COLO668 (cell line): ENCODE measurements around the gene TLCD1.
"Not testable (repeated sequence)": the region's sequence is repeated elsewhere in the genome, so short reads cannot be mapped to it uniquely, and the experiment has no call there.

Experiments used
- DNase-seq: peaks from one replicate; lab custom pipeline; 2025; ENCODE audit not compliant: unreplicated experiment; lab: John Stamatoyannopoulos, UW

The TLCD1 gene

DNA sequence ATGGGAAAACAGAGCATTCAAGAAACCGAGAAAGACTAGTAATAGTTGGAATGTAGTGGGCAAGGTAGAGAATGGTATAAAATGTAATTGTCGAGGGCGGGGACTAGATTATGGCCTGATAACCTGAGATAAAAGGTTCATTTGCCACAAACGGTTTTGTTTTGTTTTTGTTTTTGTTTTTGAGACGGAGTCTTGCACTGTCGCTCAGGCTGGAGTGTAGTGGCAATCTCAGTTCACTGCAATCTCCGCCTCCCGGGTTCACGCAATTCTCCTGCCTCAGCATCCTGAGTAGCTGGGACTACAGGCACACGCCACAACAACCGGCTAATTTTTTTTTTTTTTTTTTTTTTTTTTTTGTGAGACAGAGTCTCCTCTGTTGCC, 3.9 kb upstream of the TLCD1 start:
- DNase-seq = no peak

DNA sequence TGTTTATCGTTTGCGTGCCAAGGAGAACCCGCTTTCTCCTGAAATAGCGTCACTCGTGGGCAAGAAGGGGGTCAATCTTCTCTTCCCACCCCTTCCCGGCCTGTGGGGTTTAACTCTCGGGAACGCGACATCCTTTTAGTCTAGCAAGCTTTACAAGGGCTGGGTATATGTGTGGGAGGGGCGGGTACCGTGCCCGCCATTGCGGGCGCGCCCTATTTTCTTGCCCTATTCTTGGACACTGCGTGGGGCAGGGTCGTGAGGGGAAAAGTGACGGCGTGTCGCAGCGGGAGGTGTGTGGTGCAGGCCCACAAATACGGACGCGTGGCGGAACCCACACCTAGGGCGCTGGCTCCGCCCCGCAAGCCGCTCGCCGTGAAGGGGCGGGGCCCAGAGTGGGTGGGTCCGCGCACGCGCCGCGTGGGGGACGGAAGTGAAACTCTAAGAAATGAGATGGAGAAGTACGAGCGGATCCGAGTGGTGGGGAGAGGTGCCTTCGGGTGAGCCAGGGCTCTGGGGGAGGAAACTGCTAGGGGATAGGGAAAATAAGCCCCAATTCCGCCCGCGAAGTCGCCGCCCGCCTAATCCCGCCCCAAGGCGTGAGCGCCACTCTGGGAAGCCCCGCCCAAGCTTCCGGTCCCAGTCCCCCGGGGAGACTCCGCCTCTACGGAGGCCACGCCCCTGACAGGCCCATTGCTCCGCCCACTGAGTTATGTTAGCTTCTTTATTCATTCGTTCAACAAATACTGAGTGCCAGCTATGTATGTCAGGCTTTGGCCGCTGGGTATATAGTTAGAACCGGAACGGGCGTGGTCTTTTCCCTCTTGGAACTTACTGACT, 2.5 kb upstream of the TLCD1 start, which contains the start of gene NEK8:
TSS of gene NEK8 (plus strand) at position 425 of the 837 bp plus-strand sequence. CDS start at position 451, 26 bp downstream.
- peak; percentile 86 for DNase-seq

DNA sequence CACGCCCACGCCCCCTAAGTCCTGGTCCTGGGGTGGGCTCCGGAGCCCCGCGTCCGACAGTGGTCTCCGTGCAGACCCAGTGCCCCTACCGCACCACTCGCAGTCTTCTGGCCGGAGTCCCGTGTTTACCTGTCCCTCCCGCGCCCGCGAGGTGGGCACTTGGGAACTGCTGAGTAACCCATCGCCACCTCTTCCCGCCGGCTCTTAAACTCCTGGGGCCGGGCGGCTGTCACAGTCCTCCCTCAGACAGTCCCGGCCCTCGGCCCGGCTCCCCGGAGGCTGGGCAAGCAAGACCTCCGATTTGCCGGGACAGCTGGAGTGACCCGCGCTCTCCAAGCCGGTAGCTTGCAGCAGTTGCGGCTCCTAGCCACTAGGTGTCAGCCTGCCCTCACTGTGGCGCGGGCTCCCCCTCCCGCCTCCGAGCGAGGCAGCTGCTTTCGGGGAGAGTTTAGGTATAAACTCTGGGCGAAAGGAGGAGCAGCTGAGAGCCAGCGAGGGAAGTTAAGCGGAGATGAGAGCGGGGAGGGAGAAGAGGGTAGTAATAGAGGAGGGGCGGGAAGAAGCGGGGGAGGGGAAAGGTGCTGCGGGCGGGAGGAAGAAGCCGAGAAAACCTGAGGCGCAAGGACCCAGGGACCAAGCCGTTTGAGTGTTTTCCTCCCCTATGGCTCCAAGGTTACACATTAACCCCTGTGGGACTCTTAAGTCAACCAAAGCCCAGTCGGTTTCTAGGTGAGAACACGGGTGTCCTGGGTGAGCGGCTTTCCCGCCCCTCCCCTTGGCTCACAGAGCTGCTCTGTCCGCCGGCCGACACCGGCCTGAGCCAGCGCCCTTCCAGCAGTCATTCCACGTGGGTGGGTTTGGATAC, 826 bp upstream of the TLCD1 start:
- peak; percentile 87 for DNase-seq

DNA sequence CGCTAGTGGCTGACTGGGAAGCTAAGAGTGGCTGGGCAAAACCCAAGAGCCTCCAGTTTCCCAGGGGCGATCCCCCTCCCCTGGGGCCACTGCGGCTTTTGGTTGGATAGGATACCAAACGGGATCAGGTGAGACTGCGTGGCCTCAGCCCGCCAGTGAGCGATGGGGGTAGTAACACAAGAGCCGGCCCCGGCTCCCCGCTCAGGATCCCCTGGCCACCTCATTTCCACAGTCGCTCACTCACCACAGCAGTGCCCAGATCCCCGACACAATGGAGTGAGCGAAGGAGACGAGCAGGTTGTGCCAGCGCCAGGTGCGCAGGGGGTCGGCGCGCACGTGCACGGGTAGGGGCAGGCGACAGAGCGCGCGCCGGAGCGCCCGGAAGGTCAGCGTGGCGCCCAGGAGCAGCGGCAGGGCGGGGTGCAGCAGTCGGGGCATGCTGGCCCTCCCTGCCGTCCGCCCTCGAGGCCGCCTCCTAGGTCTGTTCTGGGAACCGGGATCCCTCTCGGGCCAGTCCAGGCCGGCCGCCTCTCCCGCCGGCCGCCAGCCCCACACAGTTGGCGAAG, 290 bp downstream of the TLCD1 start:
- DNase-seq = peak; percentile 84

DNA sequence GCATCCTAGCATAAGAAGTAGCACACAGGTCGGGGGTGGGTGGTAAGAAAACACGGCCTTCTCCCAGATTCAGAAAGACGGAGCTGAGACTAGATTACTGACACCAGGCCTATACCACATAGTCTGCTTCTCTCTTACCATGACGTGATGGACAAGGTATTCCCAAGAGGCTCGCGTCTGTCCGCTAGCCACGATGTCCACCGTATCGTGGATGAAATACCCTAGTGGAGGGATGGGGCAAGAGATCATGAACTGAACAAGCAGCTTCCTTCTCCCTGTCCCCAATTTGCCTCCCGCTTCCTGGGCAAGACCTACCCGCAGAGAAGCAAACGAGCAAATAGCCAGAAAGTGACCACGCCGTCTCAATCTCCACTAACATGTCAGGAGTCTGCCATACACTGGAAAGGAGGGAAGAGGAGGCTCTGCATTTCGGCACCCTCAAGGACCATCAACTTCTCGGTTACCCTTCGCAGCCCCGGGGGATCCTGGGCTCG, 820 bp downstream of the TLCD1 start:
- DNase-seq = peak; percentile 43

DNA sequence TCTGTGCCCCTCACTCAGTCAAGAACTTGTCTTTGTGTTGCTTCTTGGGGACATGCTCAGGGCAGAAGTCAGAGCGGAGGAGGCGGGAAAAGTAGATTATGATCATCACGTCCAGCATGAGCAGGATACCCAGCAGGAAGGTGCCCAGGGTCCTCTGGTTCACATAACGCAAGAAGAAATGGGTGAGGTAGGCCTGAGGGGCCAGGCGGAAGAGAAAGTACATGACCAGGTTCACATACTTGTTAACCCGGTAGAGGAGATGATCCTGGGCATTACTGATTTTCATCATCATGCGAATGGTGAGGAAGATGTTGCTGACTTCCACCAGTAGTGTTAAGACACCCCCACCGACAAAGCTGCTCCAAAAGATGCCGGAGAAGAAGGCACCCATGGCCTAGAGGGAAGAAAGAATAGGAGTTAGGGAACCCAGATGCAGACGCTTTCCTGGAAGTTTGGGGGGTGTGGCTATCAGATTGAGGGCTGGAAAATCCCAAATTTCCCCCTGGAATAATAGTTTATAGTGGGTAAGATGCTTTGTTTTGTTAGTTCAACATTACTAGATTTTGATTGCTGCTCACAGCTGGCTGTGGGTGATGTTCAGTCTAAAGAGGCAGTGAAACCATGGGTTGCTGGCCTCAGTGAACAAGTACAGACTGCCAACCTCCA, 1.4 kb downstream of the TLCD1 start:
- DNase-seq = no peak

DNA sequence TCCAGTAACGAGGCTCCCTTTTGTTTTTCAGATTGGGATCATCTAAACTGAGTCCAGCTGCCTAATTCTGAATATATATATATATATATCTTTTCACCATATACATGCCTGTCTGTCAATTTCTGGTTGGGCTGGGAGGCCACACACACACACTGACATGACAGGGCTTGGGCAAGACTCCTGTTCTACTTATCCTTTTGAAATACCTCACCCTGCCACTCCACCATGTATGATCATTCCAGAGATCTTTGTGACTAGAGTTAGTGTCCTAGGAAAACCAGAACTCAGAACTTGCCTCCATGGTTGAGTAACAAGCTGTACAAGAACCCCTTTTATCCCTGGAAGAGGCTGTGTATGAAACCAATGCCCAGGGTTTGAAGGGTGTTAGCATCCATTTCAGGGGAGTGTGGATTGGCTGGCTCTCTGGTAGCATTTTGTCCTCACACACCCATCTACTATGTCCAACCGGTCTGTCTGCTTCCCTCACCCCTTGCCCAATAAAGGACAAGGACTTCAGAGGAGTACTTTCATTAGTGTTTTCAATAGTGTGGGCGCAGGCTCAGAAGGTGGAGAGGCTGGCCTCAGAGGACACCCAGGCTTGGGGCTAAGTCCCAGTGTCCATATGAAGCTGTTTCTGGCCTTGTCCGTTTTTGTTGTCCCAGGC, 2.1 kb downstream of the TLCD1 start:
- DNase-seq = not testable (repeated sequence)

DNA sequence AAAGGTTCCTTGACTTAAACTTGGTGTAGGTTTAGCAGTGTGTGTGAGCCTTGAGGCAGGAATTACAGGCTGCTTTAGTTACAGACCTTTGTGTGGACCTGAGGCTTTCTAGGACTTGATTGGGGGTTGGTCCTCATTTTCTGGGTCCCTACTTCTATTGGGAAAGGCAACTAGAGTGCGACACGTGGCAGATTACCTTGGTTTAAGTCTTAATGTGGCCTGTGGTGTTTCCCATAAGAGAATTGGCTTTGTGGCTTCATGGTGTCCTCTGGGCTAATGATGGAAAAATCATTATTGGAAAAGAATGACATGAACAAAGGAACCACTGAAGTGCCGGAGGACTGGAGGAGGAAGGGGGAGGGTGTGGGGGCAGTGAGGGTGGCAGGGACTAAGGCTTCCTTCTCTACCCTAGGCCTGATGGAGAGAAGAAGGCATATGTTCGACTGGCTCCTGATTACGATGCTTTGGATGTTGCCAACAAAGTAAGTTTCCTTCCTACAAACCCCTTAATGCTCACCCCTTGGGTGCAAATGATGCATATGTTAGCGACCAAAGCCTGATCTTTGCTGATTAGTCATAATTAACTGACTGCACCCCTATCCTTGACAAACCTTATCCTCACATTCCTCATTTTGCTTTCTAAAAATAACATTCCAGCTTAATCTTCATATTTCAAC, 2.7 kb downstream of the TLCD1 start:
- DNase-seq = no peak

DNA sequence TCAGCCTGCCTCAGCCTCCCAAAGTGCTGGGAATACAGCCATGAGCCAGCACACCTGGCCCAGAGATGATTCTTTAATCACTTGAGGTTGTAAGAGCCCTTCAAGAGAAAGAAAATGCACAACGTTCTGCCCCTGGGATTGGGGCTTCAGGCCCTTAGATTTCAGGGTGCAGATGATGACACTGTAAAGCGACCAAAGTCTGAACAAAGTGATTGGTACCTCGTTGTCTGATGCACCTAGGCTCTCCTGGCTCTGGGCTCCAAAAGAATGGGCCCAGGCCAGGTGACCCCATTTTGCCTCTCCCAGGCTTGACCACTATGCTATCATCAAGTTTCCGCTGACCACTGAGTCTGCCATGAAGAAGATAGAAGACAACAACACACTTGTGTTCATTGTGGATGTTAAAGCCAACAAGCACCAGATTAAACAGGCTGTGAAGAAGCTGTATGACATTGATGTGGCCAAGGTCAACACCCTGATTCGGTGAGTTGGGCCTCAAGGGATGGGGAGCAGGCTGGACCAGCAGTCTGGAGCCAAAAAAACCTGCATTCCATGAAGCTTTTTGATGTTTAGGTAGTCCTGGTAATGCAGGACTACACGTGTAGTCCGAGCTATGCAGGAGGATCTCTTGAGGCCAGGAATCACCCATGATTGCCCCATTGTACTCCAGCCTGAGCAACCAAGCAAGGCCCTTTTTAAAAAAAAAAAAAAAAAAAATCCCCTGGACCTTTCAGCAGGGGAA, 3.4 kb downstream of the TLCD1 start:
- no peak for DNase-seq

DNA sequence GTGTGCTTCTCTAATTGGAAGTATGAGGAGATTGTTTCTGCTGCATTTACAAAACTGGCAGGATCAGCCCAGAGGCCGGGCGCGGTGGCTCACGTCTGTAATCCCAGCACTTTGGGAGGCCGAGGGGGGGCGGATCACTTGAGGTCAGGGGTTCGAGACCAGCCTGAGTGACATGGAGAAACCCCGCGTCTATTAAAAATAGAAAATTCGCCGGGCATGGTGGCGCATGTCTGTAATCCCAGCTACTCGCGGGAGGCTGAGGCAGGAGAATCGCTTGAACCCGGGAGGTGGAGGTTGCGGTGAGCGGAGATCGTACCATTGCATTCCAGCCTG, 5.1 kb downstream of the TLCD1 start:
- not testable (repeated sequence) for DNase-seq

DNA sequence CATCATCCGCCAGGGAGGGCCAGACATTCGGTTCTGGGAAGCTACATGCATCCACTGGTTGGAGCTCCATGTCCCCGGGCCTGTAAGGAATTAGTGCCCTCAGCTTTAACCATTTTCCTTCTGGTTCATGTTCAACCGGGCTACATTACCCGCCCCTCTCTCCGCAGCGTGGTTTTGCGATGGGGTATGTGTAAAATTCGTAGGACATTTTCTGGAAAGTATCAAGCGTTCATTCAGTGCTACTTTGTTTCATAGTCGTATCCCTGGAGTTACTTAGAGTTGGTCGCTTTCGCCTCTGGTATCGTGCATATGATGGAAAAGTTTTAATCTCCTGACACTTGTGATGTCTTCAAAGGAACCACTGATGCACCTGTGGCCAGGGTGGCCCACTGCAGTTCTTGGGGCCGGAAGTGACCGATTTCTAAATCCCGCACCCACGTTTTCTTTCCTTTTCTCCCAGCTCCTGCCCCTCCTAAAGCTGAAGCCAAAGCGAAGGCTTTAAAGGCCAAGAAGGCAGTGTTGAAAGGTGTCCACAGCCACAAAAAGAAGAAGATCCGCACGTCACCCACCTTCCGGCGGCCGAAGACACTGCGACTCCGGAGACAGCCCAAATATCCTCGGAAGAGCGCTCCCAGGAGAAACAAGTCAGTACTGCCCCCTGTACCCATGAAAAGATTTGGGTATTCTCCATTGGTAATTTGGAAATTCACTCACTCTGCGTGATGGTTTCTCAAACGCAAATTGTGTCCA, 5.6 kb downstream of the TLCD1 start:
- DNase-seq = peak; percentile 17

DNA sequence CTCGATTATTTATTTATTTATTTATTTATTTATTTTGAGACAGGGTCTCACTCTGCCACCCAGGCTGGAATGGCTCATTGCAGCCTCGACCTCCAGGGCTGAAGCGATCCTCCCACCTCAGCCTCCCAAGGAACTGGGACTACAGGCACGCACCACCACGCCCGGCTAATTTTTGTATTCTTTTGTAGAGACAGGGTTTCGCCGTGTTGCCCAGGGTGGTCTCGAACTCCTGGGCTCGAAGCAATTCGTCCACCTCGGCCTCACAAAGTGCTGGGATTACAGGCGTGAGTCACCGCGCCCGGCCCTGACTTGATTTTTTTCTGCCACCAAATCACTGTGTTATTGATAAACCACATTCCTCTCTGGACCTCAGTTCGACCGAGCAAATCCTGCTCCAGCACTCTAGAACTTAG, 7.0 kb downstream of the TLCD1 start:
- no peak for DNase-seq

DNA sequence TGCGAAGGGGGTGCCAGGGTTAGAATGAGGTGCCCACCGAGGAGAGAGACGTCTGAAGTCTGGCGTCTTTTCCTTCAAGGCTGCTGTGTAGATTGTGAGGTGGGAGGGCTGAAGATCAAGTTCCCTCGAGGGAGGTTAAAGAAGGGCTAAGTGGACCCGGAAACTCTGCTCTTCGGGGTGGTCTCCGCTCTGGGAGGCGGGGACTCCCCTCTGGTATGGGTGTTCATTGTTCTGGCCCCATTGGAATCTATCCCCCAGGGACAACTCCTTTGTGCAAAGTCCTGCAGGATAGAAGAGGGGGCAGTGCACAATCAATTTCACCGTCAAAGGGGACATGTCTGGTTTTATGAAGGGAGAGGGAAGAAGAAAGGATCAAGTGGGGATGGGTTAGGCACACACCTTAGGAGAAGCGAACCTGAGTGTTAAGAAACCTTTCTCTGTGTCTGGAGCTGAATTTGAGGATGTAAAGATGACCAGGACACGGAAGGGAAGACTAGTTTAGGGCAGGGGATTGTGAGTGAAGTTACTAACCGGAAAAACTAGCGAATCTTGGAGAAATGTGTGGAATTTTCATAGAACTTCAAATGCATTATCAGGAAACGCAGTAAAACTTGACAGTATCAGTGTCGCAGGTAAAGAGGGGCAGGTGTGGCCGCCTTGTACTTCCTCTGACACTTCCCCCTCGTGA, 7.6 kb downstream of the TLCD1 start:
- DNase-seq = no peak

DNA sequence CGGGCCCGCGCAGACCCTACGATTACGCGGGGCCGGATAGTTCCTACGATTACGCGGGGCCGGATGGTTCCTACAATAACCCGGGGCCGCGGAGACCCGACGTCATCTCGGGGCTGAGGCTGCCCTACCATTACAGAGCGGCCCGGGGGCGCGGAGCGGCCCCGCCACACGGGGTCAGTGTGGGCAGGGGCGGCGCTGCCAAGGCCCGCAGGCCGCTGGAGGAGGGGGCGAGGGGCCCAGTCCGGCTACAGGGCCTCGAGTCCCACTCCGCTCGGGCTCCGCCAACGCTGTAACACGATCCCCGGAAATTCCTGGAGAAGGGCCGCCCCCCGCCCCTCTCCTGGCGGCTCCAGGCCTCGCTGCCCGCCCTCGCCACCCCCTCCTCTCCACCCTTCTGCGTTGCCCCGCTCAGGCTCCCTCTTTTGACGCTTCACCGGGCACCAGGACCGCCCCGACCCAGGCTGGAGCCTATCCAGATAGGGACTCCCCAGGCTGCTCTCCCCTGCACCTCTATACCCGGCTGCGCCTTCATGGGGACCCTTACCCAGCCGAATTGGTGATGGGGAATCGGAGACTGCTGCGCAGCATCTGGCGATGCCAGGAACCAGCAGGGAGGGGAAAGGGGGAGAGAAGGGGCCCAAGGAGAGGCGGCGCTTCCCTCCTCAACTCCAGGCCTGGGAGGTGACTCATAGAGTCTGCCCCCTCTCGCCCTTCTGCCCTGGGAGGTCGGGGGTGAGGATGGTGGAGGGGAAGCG, 8.3 kb downstream of the TLCD1 start, which contains the start of gene RAB34:
TSS of gene RAB34 (minus strand) at position 291 of the 755 bp plus-strand sequence. CDS start 602 bp downstream, outside the sequence.
- peak; percentile 45 for DNase-seq

DNA sequence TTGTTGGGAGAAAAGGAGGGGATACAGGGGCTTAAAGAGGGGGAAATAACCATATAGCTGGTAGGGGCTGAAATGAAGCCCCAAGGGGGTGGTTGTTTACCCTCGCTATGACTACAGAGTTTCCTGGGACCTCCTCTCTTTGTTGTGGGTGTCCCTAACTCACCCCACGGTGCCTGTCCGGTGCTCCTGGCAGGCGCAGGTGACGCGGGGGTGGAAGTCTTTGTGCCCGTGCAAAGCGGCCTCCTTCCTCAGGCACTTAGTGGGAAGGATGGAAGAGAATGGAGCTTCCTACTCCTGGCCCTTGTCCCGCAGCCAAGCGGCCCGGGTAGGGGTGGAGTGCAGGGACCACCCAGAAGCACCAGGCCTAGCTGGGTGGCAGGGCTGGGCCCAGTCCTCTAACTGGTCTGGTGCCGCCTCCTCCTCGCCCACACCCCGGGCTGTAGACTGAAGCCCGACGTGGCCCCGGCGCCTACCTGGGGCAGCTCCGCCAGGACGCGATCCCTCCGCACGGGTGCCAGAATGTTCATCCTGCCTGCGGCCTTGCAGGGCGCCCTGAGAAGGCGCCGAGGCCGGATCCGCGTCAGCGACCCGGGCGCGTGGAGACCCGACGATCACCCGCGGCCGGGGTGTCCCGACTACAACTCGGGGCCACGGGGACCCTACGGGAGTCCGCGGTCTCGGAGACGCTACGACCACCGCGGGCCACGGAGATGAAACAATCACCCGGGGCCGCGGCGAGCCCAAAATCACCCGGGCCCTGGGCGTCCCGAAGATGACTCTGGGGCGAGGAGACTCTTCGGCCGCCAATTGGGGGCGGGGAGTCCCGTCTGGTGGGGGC, 9.1 kb downstream of the TLCD1 start:
- DNase-seq = no peak

DNA sequence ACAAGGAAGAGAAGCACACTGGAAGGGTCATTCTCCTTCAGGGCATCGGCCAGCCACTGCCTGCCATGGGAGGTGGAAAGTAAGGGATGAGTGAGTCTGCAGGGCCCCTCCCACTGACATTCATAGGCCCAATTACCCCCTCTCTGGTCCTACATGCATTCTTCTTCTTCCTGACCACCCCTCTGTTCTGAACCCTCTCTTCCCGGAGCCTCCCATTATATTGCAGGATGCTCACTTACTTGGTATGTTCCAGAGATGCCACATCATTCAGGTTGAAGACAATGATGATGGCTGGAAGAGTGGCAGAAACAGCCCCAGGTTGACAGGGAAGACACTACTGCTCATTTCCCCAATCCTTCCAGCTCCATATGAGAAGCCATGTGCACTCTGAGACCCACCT, 10.8 kb downstream of the TLCD1 start:
- no peak for DNase-seq
